ENCODE measurements around the gene RNPC3.

Gene RNPC3

GRCh38 chr1:103509250-103509649, 16.2 kb upstream of the RNPC3 start:
- Histone ChIP-seq H3F3A (ENCODE audit: control insufficient read depth, insufficient read depth) (no peaks in the 10 kb centered on the region), H3K27me3 (ENCODE audit: control insufficient read depth, low read length) (no peaks in the 10 kb centered on the region), H3K79me2 (ENCODE audit: control insufficient read depth, low read length) (no peaks in the 10 kb centered on the region), H3K9me3 (ENCODE audit: control insufficient read depth, insufficient read depth, low read length) (no peaks in the 10 kb centered on the region), H3K9me2 (replicated peaks; ENCODE audit: control insufficient read depth, low read length) (no peaks in the 10 kb centered on the region), H3K4me3 (ENCODE audit: low read length) (no peak overlapping the region), H4K20me1 (ENCODE audit: control insufficient read depth, insufficient read depth, low read depth, low read length) (no peaks in the 10 kb centered on the region), H3K4me2 (ENCODE audit: low read length) (no peak overlapping the region), H3K4me1 (ENCODE audit: control insufficient read depth, low read length) (no peaks in the 10 kb centered on the region), H3K27ac (ENCODE audit: low read depth, low read length) (no peak overlapping the region), H3K36me3 (ENCODE audit: control insufficient read depth, low read length) (no peaks in the 10 kb centered on the region)
- TF ChIP-seq EZH2phosphoT487 (IDR thresholded peaks at IDR 0.05; ENCODE audit: borderline replicate concordance, low read length) (no peak), CTCF (IDR thresholded peaks at IDR 0.05; ENCODE audit: low read depth, low read length, poor library complexity, severe bottlenecking) (no peak)

GRCh38 chr1:103513711-103514110, 11.8 kb upstream of the RNPC3 start:
- H3K27me3 ChIP-seq (ENCODE audit: control insufficient read depth, low read length) = no peaks in the 10 kb centered on the region
- H3K9me2 ChIP-seq (replicated peaks; ENCODE audit: control insufficient read depth, low read length) = no peaks in the 10 kb centered on the region
- no peaks in the 10 kb centered on the region for H3K4me1 ChIP-seq (ENCODE audit: control insufficient read depth, low read length)
- H3K27ac ChIP-seq (ENCODE audit: low read depth, low read length) = no peak overlapping the region
- H3K36me3 ChIP-seq (ENCODE audit: control insufficient read depth, low read length) = no peaks in the 10 kb centered on the region
- no peaks in the 10 kb centered on the region for H4K20me1 ChIP-seq (ENCODE audit: control insufficient read depth, insufficient read depth, low read depth, low read length)
- TF ChIP-seq CTCF (IDR thresholded peaks at IDR 0.05; ENCODE audit: low read depth, low read length, poor library complexity, severe bottlenecking) (no peak), EZH2phosphoT487 (IDR thresholded peaks at IDR 0.05; ENCODE audit: borderline replicate concordance, low read length) (no peak)
- H3K79me2 ChIP-seq (ENCODE audit: control insufficient read depth, low read length) = no peaks in the 10 kb centered on the region
- no peak overlapping the region for H3K4me3 ChIP-seq (ENCODE audit: low read length)
- H3K9me3 ChIP-seq (ENCODE audit: control insufficient read depth, insufficient read depth, low read length) = no peaks in the 10 kb centered on the region
- H3F3A ChIP-seq (ENCODE audit: control insufficient read depth, insufficient read depth) = no peaks in the 10 kb centered on the region
- H3K4me2 ChIP-seq (ENCODE audit: low read length) = no peak overlapping the region

GRCh38 chr1:103514920-103515503, 10.5 kb upstream of the RNPC3 start:
- Histone ChIP-seq H3K4me3 (ENCODE audit: low read length) (no peak overlapping the region), H3K9me3 (ENCODE audit: control insufficient read depth, insufficient read depth, low read length) (no peaks in the 10 kb centered on the region), H3K36me3 (ENCODE audit: control insufficient read depth, low read length) (no peaks in the 10 kb centered on the region), H3K4me1 (ENCODE audit: control insufficient read depth, low read length) (no peaks in the 10 kb centered on the region), H3F3A (ENCODE audit: control insufficient read depth, insufficient read depth) (no peaks in the 10 kb centered on the region), H3K79me2 (ENCODE audit: control insufficient read depth, low read length) (no peaks in the 10 kb centered on the region), H3K4me2 (ENCODE audit: low read length) (no peak overlapping the region), H3K9me2 (replicated peaks; ENCODE audit: control insufficient read depth, low read length) (no peaks in the 10 kb centered on the region), H4K20me1 (ENCODE audit: control insufficient read depth, insufficient read depth, low read depth, low read length) (no peaks in the 10 kb centered on the region), H3K27me3 (ENCODE audit: control insufficient read depth, low read length) (no peaks in the 10 kb centered on the region), H3K27ac (ENCODE audit: low read depth, low read length) (no peak overlapping the region)
- TF ChIP-seq CTCF (IDR thresholded peaks at IDR 0.05; ENCODE audit: low read depth, low read length, poor library complexity, severe bottlenecking) = peak; percentile 55
- no peak for TF ChIP-seq EZH2phosphoT487 (IDR thresholded peaks at IDR 0.05; ENCODE audit: borderline replicate concordance, low read length)

All from DOHH2 (cell line).